HG03354 (cell line): Measurements from ENCODE around the gene EHBP1.
"Not testable (repeated sequence)": the region's sequence is repeated elsewhere in the genome, so short reads cannot be mapped to it uniquely, and the experiment has no call there.

Experiments
- ATAC-seq: cut with Tn5 transposase; IDR thresholded peaks from one replicate; pipeline ENCODE4 v1.9.1; 2021; ENCODE audit warnings: mild to moderate bottlenecking; ENCODE audit not compliant: unreplicated experiment, poor library complexity, severe bottlenecking

Gene EHBP1

DNA sequence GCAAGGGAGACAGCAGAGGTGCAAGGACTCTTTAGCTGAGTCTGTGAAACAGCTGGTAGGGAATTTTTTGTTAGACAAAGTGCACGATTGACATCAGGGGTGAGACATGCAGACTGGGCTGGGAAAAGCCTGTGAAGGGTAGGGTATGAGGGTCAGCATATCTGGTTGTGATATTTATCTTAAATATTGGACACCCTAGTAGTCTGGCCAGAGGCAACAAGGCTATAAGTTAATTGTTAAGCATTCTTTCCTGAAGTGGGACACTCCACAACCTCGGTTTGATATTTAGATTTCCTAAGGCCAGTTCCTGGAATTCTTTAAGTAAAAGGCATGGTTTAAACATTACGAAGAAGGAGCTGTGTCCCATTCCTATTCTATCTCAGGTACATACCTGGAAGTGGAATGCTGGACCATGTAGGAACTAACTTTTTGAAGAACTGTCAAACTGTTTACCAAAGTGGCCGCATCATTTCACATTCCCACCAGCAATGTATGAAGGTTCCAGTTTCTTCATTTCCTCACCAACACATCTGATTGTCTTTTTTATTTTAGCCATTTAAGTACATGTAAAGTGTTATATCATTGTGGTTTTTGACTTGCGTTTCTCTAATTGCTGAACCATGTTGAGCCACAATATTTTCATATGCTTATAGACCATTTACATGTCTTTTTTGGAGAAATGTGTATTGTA, 22.5 kb downstream of the EHBP1 start:
- no peak for ATAC-seq

DNA sequence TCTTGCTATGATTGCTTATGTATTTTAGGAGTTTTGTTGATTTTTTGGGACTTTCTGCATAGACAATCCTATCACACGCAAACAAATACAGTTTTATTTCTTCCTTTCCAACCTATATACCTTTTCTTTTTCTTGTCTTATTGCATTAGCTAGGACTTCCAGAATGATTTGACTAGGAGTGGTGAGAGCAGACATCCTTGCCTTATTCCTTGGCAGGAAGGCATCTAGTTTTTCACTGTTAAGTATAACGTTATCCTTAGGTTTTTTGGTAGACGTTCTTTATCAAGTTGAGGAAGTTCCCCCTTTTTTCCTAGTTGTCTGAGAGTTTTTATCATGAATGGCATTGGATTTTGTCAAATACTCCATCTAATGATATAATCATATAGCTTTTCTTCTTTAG, 25.8 kb downstream of the EHBP1 start:
- no peak for ATAC-seq

DNA sequence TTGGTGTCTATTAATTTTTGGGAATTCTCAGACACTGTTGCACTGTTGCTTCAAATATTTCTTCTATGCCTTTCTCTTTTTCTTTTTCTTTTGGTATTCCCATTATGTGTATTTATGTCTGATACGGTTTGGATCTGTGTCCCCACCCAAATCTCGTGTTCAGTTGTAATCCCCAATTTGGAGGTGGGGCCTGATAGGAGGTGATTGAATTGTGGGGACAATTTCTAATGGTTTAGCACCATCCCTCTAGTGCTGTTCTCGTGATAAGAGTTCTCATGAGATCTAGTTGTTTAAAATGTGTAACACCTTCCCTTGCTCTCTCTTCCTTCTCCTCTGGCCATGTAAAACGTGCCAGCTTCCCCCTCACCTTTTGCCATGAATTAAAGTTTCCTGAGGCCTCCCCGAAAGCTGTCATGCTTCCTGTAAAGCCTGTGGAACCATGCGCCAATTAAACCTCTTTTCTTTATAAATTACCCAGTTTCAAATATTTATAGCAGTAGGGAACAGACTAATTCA, 26.8 kb downstream of the EHBP1 start:
- no peak for ATAC-seq

DNA sequence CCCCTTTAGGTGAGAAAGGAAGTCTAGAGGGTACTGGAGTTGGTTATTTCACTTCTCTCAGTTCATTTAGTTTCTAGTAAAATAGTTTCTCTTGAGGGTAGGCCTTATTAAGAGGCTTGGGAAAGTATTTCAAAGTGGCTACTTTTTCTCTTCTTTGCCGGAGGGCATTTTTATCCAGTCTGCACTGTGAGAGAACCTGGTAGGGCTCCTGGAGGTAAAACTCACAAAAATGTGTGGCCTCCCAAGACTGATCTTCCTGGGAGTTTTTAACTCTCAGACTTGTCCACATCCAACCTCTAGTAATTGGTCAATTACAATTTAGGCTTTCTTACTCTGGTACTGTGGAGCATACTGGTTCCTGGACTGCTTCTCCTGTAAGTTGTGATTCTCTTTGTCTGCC, 28.0 kb downstream of the EHBP1 start:
- no peak for ATAC-seq

DNA sequence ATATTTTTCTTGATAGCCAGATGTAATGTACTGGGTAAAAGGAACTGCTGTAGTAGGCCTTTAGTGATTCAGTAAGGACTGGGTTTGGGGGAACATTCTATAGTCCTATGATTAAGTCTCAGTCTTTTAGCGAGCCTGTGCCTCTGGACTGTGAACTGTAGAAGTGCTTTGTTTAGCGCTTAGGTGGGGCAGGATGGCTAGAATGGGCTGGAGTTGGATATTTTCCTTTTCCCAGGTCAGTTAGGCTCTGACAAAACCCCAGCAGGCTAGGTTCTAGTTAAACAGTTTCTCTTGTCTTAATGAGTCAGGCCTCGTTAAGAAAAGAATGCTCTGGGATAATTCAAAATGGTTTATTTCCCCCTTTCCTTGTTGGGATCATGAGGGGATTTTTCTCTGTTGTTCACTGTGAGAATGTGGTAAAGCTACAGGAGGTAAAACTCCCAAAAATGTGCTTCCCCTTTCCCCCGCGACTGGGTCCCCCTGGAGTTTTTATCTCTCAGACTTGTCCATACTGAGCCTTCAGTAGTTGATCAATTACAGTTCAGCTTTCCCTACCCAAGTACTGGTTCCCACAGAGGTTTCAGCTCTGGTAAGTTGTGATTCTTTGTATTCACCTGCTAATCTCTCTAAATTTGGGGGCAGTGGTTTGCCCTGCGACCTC, 31.5 kb downstream of the EHBP1 start:
- ATAC-seq: peak; percentile 47

DNA sequence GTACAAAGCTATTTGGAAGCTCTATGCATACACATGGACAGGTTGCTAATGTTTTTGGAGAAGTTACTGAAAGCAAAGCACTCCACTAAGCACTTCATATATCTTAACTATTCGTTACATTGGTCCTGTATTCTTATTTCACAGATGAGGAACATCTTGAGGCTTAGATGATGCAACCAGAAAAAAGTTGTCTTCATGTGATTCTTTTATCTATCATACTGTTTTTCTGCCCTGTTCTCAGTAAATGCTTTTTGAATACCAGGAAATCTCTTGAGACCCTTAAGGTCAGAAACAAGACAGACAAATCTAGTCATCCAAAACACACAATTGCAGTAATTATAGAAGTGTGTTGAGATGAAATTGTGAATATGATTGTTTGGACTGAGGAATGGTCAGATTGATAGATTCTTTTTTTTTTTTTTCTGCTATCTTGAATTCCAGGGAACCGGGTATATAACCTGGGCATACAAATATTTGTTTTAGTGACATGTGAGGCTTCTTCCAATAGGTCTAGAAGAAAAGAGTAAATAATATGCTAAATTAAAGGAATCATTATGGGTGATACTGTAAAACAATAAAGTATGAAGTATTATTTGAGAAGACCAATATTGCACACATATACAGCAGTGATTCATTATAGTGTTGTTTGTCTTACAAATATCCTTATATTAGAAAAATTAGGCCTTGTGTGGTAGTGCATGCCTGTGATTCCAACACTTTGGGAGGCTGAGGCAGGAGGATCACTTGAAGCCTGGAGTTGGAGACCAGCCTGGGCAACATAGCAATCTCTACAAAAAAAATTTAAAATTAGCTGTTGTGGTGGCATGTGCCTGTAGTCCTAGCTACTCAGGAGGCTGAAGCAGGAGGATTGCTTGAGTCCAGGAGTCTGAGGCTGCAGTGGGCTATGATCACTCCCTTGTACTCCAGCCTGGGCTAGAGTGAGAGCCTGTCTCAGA, 33.7 kb downstream of the EHBP1 start:
- no peak for ATAC-seq

DNA sequence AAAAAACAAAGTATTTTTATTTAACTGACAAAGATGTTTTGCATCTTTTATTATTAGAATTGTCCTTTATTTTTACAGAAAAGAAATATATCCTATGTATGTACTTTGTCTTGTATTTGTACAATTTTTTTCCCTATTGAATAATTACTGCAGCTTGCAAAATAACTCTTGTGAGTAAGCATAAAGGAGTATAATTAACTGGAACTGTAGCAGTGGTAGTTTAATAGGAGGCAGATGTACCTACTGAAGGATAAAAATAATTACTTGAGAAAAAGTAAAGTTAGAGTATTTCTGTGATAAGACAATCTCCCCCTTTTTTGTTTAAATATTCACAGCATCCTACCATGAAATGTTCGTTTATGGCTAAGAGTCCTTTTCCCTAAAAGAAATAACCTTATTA, 34.7 kb downstream of the EHBP1 start:
- ATAC-seq: no peak

DNA sequence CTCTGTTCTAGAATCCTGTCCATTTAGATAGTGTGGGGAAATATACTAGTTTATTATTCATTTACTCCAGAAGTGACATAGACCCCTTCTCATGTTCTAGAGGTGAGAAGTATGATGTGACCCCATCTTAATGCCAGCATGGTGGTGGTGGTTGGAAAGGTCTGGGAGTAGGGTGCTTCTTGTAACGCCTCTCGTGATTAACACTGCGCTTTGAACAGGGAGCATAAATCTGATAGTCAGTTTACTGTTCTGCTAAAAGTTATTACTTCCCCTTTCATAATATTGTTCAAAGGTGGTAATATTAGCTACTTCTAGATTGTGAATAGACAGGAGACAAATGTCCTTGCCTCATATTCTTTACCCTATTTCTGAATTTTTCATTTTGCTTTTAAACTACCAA, 35.6 kb downstream of the EHBP1 start:
- no peak for ATAC-seq

DNA sequence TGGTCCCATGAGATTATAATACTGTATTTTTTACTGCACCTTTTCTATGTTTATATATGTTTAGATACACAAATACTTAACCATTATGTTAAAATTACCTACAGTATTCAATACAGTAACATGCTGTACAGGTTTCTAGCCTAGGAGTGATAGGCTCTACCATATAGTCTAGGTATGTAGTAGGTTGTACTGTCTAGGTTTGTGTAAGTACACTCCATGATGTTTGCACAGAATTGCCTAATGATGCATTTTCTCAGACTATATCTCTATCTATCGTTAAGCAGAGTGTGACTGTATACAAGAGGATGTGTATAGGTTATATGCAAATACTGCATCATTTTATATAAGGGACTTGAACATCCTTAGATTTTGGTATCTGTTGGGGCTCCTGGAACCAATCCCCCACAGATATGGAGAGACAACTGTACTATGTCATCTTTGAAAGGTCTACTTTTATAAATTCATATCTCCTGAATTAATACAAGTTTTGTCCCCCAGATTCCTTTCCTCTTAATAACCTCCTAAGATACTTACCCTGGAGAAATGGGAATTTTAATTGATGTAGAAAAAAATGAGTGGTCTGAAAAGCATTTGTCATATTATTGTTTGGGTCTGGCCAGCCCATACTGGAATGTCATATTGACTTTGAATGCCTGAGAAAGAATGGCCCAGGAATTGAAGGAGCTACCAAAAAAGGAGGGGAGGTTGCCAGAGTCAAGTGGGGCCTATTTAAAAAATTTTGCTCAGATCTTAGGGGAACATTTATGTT, 36.6 kb downstream of the EHBP1 start:
- ATAC-seq: no peak

DNA sequence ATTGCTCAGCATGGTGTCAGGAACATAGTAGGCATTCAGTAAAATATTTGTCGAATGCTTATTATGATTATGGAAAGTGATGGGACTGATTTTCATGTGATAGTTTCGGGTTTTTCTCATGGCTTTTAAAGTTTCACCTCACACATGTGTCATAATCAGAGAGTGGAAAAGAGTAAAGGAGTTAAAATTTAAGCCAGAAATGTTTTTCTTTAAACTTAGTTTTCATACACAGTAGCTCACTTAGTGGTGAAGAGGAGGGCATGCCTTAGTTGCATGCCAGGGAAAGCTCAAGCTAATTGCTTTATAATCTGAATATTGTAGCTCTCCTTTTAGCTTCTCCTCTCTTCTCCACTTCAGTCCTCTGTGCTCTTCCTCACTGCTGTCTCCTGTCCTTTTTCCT, 38.0 kb downstream of the EHBP1 start:
- ATAC-seq: no peak

DNA sequence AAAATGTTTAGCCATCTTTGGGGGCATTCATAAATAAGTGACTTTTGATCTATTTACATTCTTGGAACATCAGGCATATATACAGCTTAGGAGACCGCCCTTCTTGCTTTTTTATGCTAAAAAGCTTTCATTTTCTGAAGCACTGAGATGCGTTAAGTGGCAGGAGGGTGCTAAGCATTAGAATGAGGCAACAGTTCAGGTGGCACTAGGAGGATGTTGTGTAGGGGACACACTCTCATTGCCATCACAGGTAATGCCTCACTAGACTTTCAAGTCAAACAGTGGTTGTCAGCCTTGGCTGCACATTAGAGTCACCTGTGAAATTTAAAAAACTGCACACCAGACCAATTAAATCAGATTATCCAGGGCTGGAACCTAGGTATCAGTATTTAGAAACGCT, 39.1 kb downstream of the EHBP1 start:
- peak; percentile 41 for ATAC-seq

DNA sequence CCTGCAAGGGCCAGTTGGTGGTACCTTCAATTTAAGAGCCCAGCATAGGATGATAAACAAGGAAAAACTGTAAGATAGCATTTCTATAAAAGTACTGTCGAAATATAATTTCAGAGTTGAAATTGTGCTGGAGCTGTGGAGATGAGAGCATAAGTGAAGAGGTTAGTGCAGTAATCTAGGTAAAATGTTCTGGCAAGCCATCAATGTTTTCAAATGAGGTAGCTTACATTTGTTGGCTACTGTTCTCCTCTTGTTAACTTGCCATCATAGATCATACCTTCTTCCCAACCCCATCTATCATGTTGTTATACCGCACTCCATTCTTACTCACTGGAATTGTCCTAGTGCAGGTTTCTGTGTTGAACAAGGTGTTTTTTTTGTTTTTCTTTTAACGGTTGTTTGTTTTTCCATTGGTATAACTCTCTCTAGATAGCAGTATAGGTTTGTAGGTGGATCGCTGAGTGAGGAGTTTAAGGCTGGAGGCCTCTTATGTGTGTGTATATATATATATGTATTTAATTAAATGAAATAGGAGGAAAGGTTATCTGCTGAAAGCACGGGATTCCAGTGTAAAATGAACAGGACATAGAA, 40.5 kb downstream of the EHBP1 start:
- ATAC-seq: no peak

DNA sequence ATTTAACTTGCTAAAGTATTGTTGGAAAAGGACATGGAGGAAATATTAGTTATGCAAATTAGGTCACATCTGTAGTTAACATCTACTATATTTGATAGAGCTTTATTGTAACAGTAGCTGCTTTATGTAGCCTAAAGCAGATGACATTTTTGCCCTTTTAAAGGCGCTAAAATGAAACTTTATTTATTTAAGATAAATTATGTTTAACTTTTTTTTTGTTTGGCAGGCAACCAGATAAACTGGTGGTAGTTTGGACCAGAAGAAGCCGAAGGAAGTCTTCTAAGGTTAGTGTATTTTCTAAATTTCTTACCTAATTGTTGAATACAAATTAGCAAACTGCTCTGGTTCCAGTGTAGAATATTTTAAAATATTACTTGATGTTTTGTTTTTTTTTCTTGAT, 41.7 kb downstream of the EHBP1 start:
- ATAC-seq: no peak

DNA sequence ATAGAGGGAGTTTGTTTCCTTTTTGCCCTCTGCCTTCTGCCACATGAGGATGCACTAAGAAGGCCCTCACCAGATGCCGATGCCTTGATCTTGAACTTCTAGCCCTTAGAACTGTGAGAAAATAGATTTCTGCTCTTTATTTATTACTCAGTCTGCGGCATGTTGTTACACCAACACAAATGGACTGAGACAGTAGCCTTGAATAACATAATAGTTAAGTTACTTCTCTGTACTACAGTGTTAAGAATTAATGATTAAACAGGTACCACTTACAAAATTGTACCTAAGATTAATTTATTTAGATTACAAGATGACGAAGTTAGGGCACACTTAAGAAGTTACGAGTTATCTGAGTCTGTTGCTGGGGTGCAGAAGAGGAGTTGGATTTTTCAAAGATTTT, 42.4 kb downstream of the EHBP1 start:
- ATAC-seq: no peak

DNA sequence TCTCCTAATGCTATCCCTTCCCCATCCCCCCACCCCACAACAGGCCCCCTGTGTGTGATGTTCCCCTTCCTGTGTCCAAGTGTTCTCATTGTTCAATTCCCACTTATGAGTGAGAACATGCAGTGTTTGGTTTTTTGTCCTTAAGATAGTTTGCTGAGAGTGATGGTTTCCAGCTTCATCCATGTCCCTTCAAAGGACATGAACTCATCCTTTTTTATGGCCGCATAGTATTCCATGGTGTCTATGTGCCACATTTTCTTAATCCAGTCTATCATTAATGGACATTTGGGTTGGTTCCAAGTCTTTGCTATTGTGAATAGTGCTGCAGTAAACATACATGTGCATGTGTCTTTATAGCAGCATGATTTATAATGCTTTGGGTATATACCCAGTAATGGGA, 43.6 kb downstream of the EHBP1 start:
- ATAC-seq: not testable (repeated sequence)

DNA sequence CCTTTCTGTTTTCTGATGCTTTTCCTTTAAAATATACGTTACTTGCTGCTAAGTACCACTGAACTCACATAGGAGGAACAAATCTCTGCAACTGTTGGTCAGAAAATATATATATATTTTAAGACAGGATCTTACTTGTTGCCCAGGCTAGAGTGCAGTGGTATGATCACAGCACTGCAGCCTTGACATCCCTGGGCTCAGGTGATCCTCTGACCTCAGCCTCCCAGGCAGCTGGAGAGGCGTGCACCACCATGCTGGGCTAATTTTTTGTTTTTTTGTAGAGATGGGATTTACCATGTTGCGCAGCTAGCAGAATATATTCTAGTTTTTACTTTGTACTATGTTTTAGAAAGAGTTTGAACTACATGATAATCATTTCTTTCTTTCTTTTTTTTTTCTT, 51.5 kb downstream of the EHBP1 start:
- ATAC-seq: no peak

DNA sequence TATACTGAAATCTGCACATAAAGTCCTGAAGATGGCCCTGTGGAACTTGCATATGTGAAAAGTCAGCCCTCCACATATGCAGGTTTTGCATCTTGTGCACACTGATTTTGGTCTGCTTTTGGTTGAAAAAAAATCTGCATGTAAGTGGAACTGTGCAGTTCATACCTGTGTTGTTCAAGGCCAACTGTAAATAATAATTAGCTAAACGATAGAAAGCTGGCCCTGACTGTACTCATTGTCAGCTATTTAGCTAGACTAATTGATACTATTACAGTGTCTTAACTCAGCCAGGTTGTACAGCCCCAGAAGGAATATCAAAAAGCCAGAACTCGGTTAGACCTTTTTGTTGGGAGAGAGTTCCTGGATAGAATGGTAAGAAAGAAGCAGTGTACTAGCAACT, 54.5 kb downstream of the EHBP1 start:
- no peak for ATAC-seq

DNA sequence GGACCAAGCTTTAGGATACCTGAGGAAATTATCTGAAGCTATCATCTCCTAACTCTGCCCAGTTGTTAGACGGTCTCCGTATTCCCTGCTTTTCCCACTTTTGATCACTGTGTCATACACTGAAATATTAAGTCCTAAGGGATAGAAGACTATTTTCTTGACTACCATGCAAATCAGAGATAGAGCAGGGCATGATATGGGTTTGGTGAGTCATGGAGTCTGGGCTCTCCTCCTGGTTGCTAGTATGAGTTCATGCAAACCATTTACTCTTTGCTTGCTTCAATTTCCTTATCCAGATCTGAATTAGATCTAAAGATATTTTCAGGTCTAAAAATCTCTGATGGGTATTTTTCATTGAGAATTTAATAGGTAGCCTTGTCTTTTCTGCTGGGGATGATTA, 55.0 kb downstream of the EHBP1 start:
- no peak for ATAC-seq

DNA sequence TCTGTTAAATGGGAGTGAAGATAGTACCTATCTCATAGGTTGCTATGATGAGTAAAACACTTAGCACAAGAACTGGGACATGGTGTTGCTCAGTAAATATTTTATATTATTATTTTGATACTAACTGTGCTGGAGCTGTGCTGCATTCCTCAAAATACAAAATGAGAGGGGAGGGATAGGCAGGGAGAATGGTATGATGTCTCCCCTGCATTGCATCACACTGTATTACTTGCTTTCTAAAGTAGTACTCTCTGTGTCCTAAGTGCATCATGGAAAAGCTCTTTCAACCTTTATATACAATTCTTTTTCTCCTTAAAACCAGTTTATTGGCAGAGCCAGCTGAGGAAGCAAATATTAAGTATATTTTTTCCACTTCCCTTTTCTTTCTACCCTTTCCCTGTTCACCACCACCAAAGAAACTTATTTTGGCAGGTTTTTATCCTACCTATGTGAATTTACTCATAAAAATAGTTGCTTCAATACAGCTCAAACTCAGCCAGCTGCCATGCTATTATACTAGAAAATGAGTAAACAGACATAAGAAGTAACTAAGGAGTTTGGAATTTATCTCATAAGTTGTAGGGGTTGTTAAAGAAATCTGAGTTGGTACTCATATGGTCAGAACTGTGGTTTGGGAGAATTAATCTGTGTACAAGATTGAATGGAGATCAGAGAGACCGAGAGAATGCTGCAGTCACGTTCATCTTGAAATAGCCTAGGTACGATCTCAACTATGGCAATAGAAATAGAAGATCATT, 60.3 kb downstream of the EHBP1 start:
- ATAC-seq: no peak
